ENCODE results near the gene SBF1.

GRCh38 chr22:50446708-50447575 lies 27.9 kb downstream of the SBF1 start:
- TF ChIP-seq YY1 (IDR thresholded peaks at IDR 0.05; ENCODE audit: low read depth) (no peak), CTCF (IDR thresholded peaks at IDR 0.05) (no peak), EP300 (IDR thresholded peaks at IDR 0.05; ENCODE audit: borderline replicate concordance in 1 of 2, low read depth in 1 of 2, low read length in 1 of 2) (no peak), POLR2AphosphoS5 (IDR thresholded peaks at IDR 0.05; ENCODE audit: low read depth, low read length) (no peak), IRF3 (IDR thresholded peaks at IDR 0.05; ENCODE audit: low read depth, low read length) (no peak), JUND (IDR thresholded peaks at IDR 0.05) (no peak)

Measured in SK-N-SH (cell line).